Breast epithelium (tissue), 3 donors: Measurements from ENCODE around the gene SHROOM2.
"Not testable (repeated sequence)": the region's sequence is repeated elsewhere in the genome, so short reads cannot be mapped to it uniquely, and the experiment has no call there.

Experiments
- CTCF ChIP-seq, 3 donors: fragments of 450-650 bp; IDR thresholded peaks; one replicate each; pipeline ENCODE4 v1.5.1; 2016 to 2017; ENCODE audit warnings: antibody characterized with exemption in 3 of 3, mild to moderate bottlenecking in 3 of 3, moderate library complexity in 3 of 3
- POLR2A ChIP-seq: fragments of 450-650 bp; IDR thresholded peaks from one replicate; pipeline ENCODE4 v1.6.1; 2016; ENCODE audit warnings: antibody characterized with exemption, mild to moderate bottlenecking, moderate library complexity

GRCh38 chrX:9811086-9811485 is 24.9 kb downstream of the SHROOM2 start:
- not testable (repeated sequence) for TF ChIP-seq CTCF (IDR thresholded peaks at IDR 0.05); POLR2A
